GM12891 (cell line): ENCODE results near the gene DNAJC15.

ENCODE experiments used
- DNase-seq: peaks from one replicate; pipeline ENCODE4 v3.0.0; 2011; ENCODE audit warnings: low spot score; ENCODE audit not compliant: insufficient read length
- FAIRE-seq: peaks from 2 replicates; lab custom pipeline; 2011; peaks lifted over from hg19 to GRCh38; lab: Jason Lieb, UNC
- PAX5 ChIP-seq: IDR thresholded peaks from 2 replicates; pipeline ENCODE4 v1.6.1; 2011; ENCODE audit warnings: low read length, moderate library complexity, mild to moderate bottlenecking; ENCODE audit not compliant: insufficient read depth, severe bottlenecking
- POLR2A ChIP-seq: IDR thresholded peaks from 2 replicates; pipeline ENCODE4 v1.6.1; 2011; ENCODE audit warnings: low read depth, low read length, control low read depth
- POLR2AphosphoS5 ChIP-seq: IDR thresholded peaks from 2 replicates; pipeline ENCODE4 v1.6.1; 2011; ENCODE audit warnings: low read depth, low read length, control low read depth
- POU2F2 ChIP-seq: IDR thresholded peaks from 2 replicates; pipeline ENCODE4 v1.6.1; 2011; ENCODE audit warnings: low read depth, mild to moderate bottlenecking, control low read depth, low read length, moderate library complexity
- SPI1 ChIP-seq: IDR thresholded peaks from 2 replicates; pipeline ENCODE4 v1.6.1; 2011; ENCODE audit warnings: low read depth, low read length, control low read depth
- TAF1 ChIP-seq: IDR thresholded peaks from 2 replicates; pipeline ENCODE4 v1.6.1; 2011; ENCODE audit warnings: low read depth, low read length, control low read depth

DNAJC15 gene

DNA sequence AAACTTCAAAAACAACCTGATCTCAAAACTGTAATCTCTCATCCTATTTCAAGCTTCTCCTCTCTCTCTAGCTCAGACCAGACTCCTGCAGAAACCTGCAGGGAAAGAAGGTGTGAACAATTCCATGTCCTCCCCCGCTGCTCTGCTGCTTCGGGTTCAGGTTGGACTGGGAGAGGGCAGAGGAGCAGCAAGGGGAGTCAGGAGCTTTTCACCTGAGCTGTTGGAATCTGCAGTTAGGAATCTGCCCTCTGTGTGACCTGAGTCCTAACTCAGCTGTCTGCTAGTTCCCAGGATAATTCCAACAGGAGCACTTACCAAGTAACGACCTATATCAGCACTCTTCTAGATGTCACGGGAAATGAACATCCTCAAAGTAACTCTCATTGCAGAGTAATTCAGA is 118.3 kb downstream of the DNAJC15 start:
- TF ChIP-seq PAX5 (no peak), POLR2A (no peak), POLR2AphosphoS5 (no peak), TAF1 (no peak), POU2F2 (no peak), SPI1 (no peak)
- FAIRE-seq (no peak), DNase-seq (no peak)

DNA sequence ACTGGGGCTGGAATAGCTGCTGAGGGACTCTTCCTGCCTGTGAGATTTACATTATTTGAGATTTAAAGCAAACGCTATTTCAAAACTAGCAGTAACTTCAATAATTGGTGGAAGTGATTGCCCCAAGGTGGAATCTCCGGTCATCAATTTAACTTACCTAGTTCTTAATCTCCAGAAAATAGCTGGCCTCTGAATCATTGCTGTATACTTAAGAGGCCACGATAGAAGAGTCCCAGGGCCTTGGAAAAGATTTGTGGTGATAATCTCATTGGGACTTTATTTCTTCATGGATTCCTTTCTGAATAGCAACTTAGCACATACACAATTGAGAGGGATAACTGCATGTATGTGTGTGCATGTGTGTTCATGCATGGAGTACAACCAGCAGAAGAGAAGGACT is 120.2 kb downstream of the DNAJC15 start:
- FAIRE-seq (no peak), DNase-seq (no peak)
- TF ChIP-seq POU2F2: no peak

DNA sequence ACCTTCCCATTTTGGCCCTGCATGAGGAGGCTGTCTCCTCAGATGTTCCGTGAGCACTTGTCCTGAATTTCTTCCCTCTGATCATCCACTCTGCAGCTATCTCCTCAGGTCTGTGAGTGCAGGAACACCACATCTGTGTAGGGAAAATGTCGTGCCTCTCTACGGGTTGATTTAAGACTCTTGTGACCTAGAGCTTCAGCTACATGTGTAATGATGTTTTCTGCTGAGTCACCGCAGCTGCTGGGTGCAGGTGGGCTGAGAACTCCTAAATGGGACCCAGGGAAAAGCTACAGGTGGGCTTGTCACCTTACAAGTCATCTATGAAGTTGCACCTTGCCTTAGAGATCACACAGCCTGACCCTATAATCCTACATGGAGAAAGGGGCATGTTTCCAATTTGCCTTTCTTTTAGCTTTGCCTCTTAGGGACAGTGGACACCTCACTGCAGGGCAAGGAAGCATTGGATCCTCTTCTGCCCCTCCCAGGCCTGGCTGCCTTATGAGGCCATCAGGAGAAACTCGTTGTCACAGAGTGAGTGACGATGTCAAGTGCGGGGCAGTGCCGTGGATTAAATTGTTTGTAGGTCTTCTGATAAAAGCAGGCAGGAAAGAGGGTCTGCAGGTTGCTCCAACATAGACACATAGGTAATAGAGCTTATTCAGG is 122.3 kb downstream of the DNAJC15 start:
- no peak for TF ChIP-seq POU2F2
- no peak for TF ChIP-seq TAF1
- no peak for TF ChIP-seq PAX5
- no peak for TF ChIP-seq SPI1
- TF ChIP-seq POLR2AphosphoS5: no peak
- TF ChIP-seq POLR2A: no peak
- DNase-seq (no peak), FAIRE-seq (no peak)

GRCh38 chr13:43146400-43146799 is 123.0 kb downstream of the DNAJC15 start:
- no peak for FAIRE-seq
- no peak for DNase-seq
- no peak for TF ChIP-seq TAF1
- TF ChIP-seq POLR2A: no peak
- no peak for TF ChIP-seq POLR2AphosphoS5
- no peak for TF ChIP-seq POU2F2
- TF ChIP-seq PAX5: no peak
- no peak for TF ChIP-seq SPI1

DNA sequence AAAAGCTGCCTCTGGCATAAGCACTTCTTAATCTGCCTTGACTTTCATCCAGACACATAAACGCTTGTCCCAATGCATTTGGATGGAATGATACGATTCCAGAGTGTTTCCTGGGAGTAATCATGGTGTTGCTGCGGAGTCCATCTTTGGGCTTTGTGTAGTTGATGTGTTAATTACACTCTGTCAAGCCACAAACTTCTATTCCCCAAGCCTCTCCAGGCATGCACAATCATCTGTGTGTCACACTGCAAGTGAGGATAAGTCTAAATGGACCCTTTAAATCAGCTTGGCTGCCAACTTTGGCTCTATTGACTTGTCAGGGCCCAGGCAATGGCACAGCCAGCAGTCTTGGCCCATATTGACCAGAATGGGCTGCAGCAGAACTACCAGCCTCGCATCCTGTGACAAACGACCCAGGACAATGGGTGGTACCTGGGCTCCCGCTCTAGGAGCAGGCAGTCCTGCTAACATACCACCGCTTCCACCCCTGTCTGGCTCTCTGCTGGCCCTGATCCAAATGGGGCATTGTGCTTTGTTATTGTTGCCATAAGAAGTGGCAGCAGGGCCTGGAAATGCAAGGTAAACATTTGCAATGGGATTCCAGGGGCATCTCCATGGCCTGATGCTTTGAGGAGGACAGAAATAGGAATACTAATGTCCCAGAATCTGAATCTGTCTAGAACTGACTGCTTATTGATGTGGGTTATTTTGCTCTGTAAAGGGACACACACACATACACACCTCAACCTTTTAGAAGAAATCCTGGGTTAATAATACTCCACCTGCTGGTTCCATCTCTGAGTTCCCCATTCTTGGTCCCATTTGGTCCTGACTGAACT is 127.2 kb downstream of the DNAJC15 start:
- FAIRE-seq (no peak), DNase-seq (no peak)
- no peak for TF ChIP-seq PAX5
- no peak for TF ChIP-seq TAF1
- no peak for TF ChIP-seq POLR2A
- no peak for TF ChIP-seq SPI1
- TF ChIP-seq POU2F2: no peak
- no peak for TF ChIP-seq POLR2AphosphoS5

GRCh38 chr13:43153436-43154090 is 130.2 kb downstream of the DNAJC15 start:
- FAIRE-seq: no peak
- no peak for DNase-seq
- TF ChIP-seq PAX5 (no peak), POU2F2 (no peak), TAF1 (no peak), SPI1 (no peak), POLR2A (no peak), POLR2AphosphoS5 (no peak)

- TF ChIP-seq POLR2AphosphoS5 (no peak), PAX5 (no peak), POLR2A (no peak), TAF1 (no peak), POU2F2 (no peak), SPI1 (no peak)
- no peak for FAIRE-seq
- no peak for DNase-seq
Measured at GRCh38 chr13:43154156-43154651, 130.8 kb downstream of the DNAJC15 start.

DNA sequence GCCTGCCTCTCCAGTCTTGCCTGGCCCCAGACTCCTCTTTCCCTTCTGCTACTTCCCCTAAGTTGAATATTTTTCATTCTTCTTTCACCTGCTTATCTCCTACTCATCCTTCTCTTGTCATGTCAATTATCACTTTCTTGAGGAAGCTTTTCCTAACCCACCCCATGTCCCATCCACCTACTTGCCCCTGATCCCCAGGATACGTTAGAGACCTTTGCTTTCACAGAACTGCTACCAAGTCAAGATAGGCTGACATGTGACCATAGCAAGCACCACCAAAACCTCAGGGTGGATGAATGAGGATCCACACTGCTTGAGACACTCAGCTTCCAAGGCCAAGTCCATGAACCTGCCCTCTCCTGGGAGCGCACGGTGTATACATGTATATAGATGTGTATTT is 131.5 kb downstream of the DNAJC15 start:
- no peak for DNase-seq
- no peak for FAIRE-seq
- no peak for TF ChIP-seq POU2F2
- TF ChIP-seq POLR2A: no peak
- TF ChIP-seq TAF1: no peak
- no peak for TF ChIP-seq PAX5
- no peak for TF ChIP-seq POLR2AphosphoS5
- no peak for TF ChIP-seq SPI1

DNA sequence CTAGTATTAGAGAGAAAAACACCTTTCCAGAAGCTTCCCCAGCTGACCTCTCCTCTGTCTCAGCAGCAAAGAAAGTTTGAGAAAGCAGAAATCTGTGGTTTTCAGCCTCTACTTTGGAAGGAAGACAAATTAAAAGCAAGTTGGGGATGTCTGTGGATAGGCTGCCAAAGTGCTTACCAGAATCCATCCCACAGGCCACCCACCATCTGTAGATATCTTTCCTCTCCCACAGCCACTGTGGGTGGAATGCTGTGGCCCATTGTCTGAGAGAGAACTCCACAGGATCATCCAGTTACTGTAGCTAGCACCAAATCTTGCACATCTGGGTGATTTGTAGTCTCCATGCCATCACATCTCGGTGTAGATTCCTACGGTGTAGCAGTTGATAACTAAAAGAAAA is 133.5 kb downstream of the DNAJC15 start:
- DNase-seq: no peak

More for the DNA sequence above, 133.5 kb downstream of the DNAJC15 start:
- FAIRE-seq: no peak
- no peak for TF ChIP-seq PAX5
- no peak for TF ChIP-seq POU2F2
- no peak for TF ChIP-seq SPI1
- TF ChIP-seq TAF1: no peak
